GM12878 (cell line): ENCODE results near the gene SLC7A10. TPM values are rescaled to one million over a fixed set of nuclear protein-coding genes. Genes with fewer than 3 reads are reported as not detected.

ENCODE experiments used
- ATAC-seq: fragments of 200-7000 bp; cut with Tn5 transposase; 3 replicates; pipeline ENCODE4 v1.9.1; 2020; ENCODE audit warnings: mild to moderate bottlenecking, moderate library complexity
- BruUV-seq: library from RNA; stranded (reverse); fragments of 400-500 nt; replicated peaks from 2 replicates; lab custom pipeline; 2021; lab: Mats Ljungman, UMichigan
- CTCF ChIA-PET: fragments of 300-600 bp; sonication (Branson Sonifier 250); formaldehyde crosslinking; extraction: SDS; loops from one replicate; lab custom pipeline; 2021; ENCODE audit warnings: inconsistent platforms; lab: Yijun Ruan, JAX
- POLR2A ChIA-PET: fragments of 350-600 bp; formaldehyde crosslinking; extraction: SDS; loops from one replicate; lab custom pipeline; 2021; ENCODE audit warnings: inconsistent platforms; lab: Charles Lee
- RAD21 ChIA-PET: fragments of 300-600 bp; sonication (Branson Sonifier 250); formaldehyde crosslinking; loops from one replicate; lab custom pipeline; 2023; ENCODE audit warnings: antibody characterized with exemption; ENCODE audit not compliant: unreplicated experiment; lab: Charles Lee
- SMC1A ChIA-PET: fragments of 300-600 bp; sonication (Branson Sonifier 250); formaldehyde crosslinking; loops from one replicate; lab custom pipeline; 2023; ENCODE audit not compliant: unreplicated experiment, uncharacterized antibody; lab: Charles Lee
- DNase-seq: peaks from one replicate; pipeline ENCODE4 v3.0.0-alpha.2; 2011; ENCODE audit warnings: low read depth, low spot score
- FAIRE-seq: peaks from 3 replicates; lab custom pipeline; 2011; peaks lifted over from hg19 to GRCh38; lab: Jason Lieb, UNC
- H2AFZ ChIP-seq: 2 replicates; pipeline ENCODE4 v1.6.0; 2011; ENCODE audit warnings: low read depth, low read length, control low read depth; ENCODE audit not compliant: control insufficient read depth
- H3K27ac ChIP-seq: 2 replicates; pipeline ENCODE4 v1.5.1; 2011; ENCODE audit warnings: control low read depth; ENCODE audit not compliant: control insufficient read depth, insufficient read depth
- H3K27me3 ChIP-seq, 2 experiments: replicated peaks in 1 of 2; 2 replicates each; pipeline versions ENCODE4 v1.6.0 to v1.6.1; 2011; ENCODE audit warnings: low read length in 1 of 2; ENCODE audit not compliant: control insufficient read depth in 2 of 2, insufficient read depth in 2 of 2
- H3K36me3 ChIP-seq, 2 experiments: 2 replicates each; pipeline ENCODE4 v1.5.1; 2011; ENCODE audit warnings: low read length in 1 of 2; ENCODE audit not compliant: control insufficient read depth in 2 of 2, insufficient read depth in 2 of 2
- H3K4me1 ChIP-seq: 2 replicates; pipeline ENCODE4 v1.6.1; 2011; ENCODE audit warnings: mild to moderate bottlenecking, low read length, moderate library complexity, mixed read lengths; ENCODE audit not compliant: control insufficient read depth, insufficient read depth
- H3K4me2 ChIP-seq: 2 replicates; pipeline ENCODE4 v1.6.0; 2011; ENCODE audit warnings: control low read depth; ENCODE audit not compliant: control insufficient read depth, insufficient read depth
- H3K4me3 ChIP-seq: fragments of 200-600 bp; sonication (generic); 2 replicates; pipeline ENCODE4 v1.5.1; 2016
- H3K79me2 ChIP-seq: 2 replicates; pipeline ENCODE4 v1.6.0; 2011; ENCODE audit warnings: low read length; ENCODE audit not compliant: control insufficient read depth, insufficient read depth
- H3K9ac ChIP-seq: 2 replicates; pipeline ENCODE4 v1.8.0; 2011; ENCODE audit warnings: low read length, control low read depth, mixed read lengths; ENCODE audit not compliant: control insufficient read depth, insufficient read depth
- H3K9me3 ChIP-seq: replicated peaks from 3 replicates; pipeline ENCODE4 v1.5.1; 2011; ENCODE audit warnings: mild to moderate bottlenecking, low read length; ENCODE audit not compliant: control insufficient read depth, insufficient read depth
- H4K20me1 ChIP-seq: 2 replicates; pipeline ENCODE4 v1.6.0; 2011; ENCODE audit not compliant: control insufficient read depth, insufficient read depth
- IRF4 ChIP-seq: IDR thresholded peaks from 2 replicates; pipeline ENCODE4 v1.6.1; 2011; ENCODE audit warnings: low read depth, low read length
- NFYA ChIP-seq: IDR thresholded peaks from 2 replicates; pipeline ENCODE4 v1.6.1; 2011; ENCODE audit warnings: low read depth, mild to moderate bottlenecking, low read length, improper control_type of control experiment, borderline replicate concordance
- PKNOX1 ChIP-seq: fragments of 450-650 bp; IDR thresholded peaks from 2 replicates; pipeline ENCODE4 v1.6.1; 2016; ENCODE audit warnings: mild to moderate bottlenecking
- PML ChIP-seq: IDR thresholded peaks from 2 replicates; pipeline ENCODE4 v1.6.1; 2012; ENCODE audit warnings: low read length, inconsistent platforms
- RELB ChIP-seq: fragments of 450-650 bp; IDR thresholded peaks from 2 replicates; pipeline ENCODE4 v1.6.1; 2017; ENCODE audit warnings: low read depth, mild to moderate bottlenecking, moderate library complexity
- SKIL ChIP-seq: fragments of 450-650 bp; IDR thresholded peaks from 2 replicates; pipeline ENCODE4 v1.6.1; 2017; ENCODE audit warnings: mild to moderate bottlenecking, low read depth, inconsistent platforms; ENCODE audit not compliant: poor library complexity, severe bottlenecking
- ZBTB11 ChIP-seq: fragments of 450-650 bp; formaldehyde crosslinking; IDR thresholded peaks from 2 replicates; pipeline ENCODE4 v1.5.0; 2022; ENCODE audit warnings: mild to moderate bottlenecking, missing genetic modification characterization
- WGBS: methylation state at CpG from one replicate; pipeline ENCODE4 v1.1.6; 2016; ENCODE audit warnings: low lambda C conversion rate; ENCODE audit not compliant: insufficient replicate concordance, insufficient coverage; ENCODE audit errors: missing lambda C conversion rate; 5-methylcytosine and 5-hydroxymethylcytosine counted together
- in situ Hi-C: fragments of 300-500 bp; cut with MboI; formaldehyde crosslinking; loops from 9 replicates; pipeline ENCODE4 v1.14.3; 2018; ENCODE audit warnings: mixed read lengths
- intact Hi-C: fragments of 100-400 bp; cut with micrococcal nuclease; formaldehyde crosslinking; loops from one replicate; pipeline ENCODE4 v1.14.2; 2022; ENCODE audit not compliant: unreplicated experiment
- polyA plus RNA-seq, 11 experiments: library from polyadenylated mRNA; depleted of rRNA in 4 of 11; unstranded in 6 of 11; stranded (reverse) in 5 of 11; fragments of >200 nt; fragmentation: Nextera tagmentation in 4 of 11; fragmentation: Illumina TruSeq in 1 of 11; extraction: Ambion mirVana in 4 of 11; extraction: Trizol in 1 of 11; gene quantifications; 1 replicate in 1 of 11; 2 replicates in 10 of 11; pipeline versions ENCODE4 v1.2.1 to v1.2.3, GENCODE V29; 2011 to 2016; ENCODE audit warnings: inconsistent platforms in 2 of 11, missing spikeins in 2 of 11, low read depth in 1 of 11
- total RNA-seq, 4 experiments: library from RNA; depleted of rRNA in 3 of 4; stranded (reverse); fragments of >200 nt in 3 of 4; fragmentation: Illumina TruSeq in 1 of 4; extraction: Trizol in 1 of 4; gene quantifications; 2 replicates each; pipeline versions ENCODE4 v1.2.1 to v1.2.3, GENCODE V29; 2013 to 2021

The SLC7A10 gene
- total and polyA plus RNA-seq, 10 of the 15 experiments (the other 5 are each of a cell fraction or from before 2014, with no cell fraction given): not detected

GRCh38 chr19:33163481-33163880, 62.2 kb downstream of the SLC7A10 start:
- DNase-seq (no peak), ATAC-seq (no peak), FAIRE-seq (no peak)
- Histone ChIP-seq H4K20me1 (no peaks in the 10 kb centered on the region), H3K27ac (no peak overlapping the region), H3K27me3 (no peaks in the 10 kb centered on the region), H3K4me2 (no peak overlapping the region), H3K4me1 (peaks cover 10% of the 10 kb centered on the region), H3K36me3 (no peaks in the 10 kb centered on the region), H2AFZ (no peak overlapping the region), H3K9me3 (peaks cover 2% of the 10 kb centered on the region; the same call in 1 of the 3 replicates), H3K9ac (no peak overlapping the region), H3K79me2 (no peaks in the 10 kb centered on the region), H3K4me3 (no peak overlapping the region)
- in situ Hi-C loops: no loop called here
- POLR2A ChIA-PET: interaction anchor here (3.2 kb wide), 1 partner anchor 13 kb away, joined by 9 read pairs; no protein-coding TSS in a partner anchor
- RAD21 ChIA-PET: no interaction called here
- 75% methylated on average over 6 of the region's 6 CpGs for WGBS
- CTCF ChIA-PET: interaction anchor here (0.6 to 1.5 kb wide), 4 partner anchors 13 to 587 kb away, joined by 3 to 5 read pairs (median 3); no protein-coding TSS in a partner anchor
- intact Hi-C loops: no loop called here
- no peak for TF ChIP-seq NFYA
- no peak for TF ChIP-seq IRF4
- no peak for TF ChIP-seq PML
- TF ChIP-seq RELB: no peak
- TF ChIP-seq ZBTB11: no peak
- no peak for TF ChIP-seq PKNOX1
- no peak for TF ChIP-seq SKIL
- BruUV-seq: no TSS peak
- SMC1A ChIA-PET: interaction anchor here (0.5 to 1.4 kb wide), 3 partner anchors 13 to 145 kb away, joined by 3 to 4 read pairs (median 3); no protein-coding TSS in a partner anchor
